ENCODE measurements around the gene SHLD1.

Gene SHLD1

DNA sequence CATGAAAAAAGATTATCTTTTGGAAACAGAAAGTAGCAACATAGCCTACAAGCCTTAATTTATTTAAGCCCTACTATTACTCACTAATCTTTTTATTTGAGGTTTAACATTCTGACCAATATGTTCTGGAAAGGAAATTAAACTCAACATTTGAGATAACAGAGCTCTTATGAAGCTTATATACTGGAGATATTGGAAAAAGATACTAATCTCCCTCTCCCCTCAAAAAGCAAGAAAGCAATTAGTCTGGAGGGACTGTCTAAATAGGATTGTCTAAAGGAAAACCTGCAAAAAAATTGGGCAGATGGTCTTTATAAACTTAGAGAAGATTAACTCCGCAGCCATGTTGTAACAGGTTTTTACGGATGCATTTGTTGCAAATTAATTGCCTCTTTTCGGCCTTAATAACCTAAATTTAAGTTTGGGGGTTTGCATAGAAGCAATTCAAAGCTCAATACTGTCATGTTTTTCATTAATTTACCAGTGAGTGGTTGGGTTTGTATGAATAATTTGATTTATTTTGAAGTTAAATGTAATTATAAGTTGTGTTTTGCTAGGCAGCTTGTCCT lies 79.1 kb downstream of the SHLD1 start:
- no peak overlapping the region for H3K4me3 ChIP-seq (ENCODE audit: low read length)
- no peaks in the 10 kb centered on the region for H3K79me2 ChIP-seq (ENCODE audit: low read length)
- no peak for DNase-seq
- no peaks in the 10 kb centered on the region for H3F3A ChIP-seq (ENCODE audit: insufficient read depth, low read length)
- H3K4me1 ChIP-seq (ENCODE audit: low read length), result no peaks in the 10 kb centered on the region
- H3K9me3 ChIP-seq (replicated peaks; ENCODE audit: insufficient read depth, low read length), result no peaks in the 10 kb centered on the region
- no peaks in the 10 kb centered on the region for H4K20me1 ChIP-seq (ENCODE audit: insufficient read depth, low read length)
- H3K36me3 ChIP-seq (replicated peaks; ENCODE audit: insufficient read depth, low read length), result no peaks in the 10 kb centered on the region
- H3K9ac ChIP-seq (ENCODE audit: low read length), result no peak overlapping the region
- no peak overlapping the region for H2AFZ ChIP-seq (ENCODE audit: low read length)
- TF ChIP-seq EZH2phosphoT487 (IDR thresholded peaks at IDR 0.05; ENCODE audit: low read length) (no peak), EZH2 (optimal IDR thresholded peaks at IDR 0.05; ENCODE audit: low read depth, low read length) (no peak)
- TF ChIP-seq, protein P1, sequence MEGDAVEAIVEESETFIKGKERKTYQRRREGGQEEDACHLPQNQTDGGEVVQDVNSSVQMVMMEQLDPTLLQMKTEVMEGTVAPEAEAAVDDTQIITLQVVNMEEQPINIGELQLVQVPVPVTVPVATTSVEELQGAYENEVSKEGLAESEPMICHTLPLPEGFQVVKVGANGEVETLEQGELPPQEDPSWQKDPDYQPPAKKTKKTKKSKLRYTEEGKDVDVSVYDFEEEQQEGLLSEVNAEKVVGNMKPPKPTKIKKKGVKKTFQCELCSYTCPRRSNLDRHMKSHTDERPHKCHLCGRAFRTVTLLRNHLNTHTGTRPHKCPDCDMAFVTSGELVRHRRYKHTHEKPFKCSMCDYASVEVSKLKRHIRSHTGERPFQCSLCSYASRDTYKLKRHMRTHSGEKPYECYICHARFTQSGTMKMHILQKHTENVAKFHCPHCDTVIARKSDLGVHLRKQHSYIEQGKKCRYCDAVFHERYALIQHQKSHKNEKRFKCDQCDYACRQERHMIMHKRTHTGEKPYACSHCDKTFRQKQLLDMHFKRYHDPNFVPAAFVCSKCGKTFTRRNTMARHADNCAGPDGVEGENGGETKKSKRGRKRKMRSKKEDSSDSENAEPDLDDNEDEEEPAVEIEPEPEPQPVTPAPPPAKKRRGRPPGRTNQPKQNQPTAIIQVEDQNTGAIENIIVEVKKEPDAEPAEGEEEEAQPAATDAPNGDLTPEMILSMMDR (IDR thresholded peaks at IDR 0.05; ENCODE audit: low read length), result no peak
- H3K9me2 ChIP-seq (replicated peaks; ENCODE audit: insufficient read depth, low read length), result no peaks in the 10 kb centered on the region
- H3K4me2 ChIP-seq (ENCODE audit: low read depth, low read length), result no peak overlapping the region
- H3K27me3 ChIP-seq (replicated peaks; ENCODE audit: insufficient read depth, low read length), result no peaks in the 10 kb centered on the region
- H3K27ac ChIP-seq (ENCODE audit: low read length), result no peak overlapping the region

DNA sequence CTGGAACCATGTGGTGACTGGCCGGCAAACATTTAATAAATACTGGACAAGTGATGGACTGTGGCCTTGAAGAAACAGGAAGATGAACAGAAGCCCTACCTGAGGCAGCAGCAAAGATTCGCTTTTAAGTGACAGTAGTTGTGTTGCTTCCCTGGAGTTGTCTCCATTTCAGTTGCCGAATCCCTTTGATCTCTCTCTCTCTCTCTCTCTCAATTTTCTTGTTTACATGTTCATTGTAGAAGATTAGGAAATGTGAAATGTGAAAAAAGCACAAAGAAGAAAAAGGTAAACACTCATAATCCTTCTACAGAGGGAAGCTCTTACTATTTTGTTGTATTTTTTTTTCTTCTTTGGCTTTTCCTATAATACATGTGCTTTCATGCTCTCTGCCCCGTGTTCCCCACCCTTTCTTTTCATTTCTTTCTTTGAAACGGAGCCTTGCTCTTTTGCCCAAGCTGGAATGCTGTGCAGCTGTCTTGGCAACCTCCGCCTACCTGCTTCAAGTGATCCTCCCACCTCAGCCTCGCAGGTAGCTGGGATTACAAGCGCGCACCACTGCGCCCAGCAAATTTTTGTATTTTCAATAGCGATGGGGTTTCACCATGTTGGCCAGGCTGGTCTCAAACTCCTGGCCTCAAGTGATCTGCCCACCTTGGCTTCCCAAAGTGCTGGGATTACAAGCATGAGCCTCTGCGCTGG lies 81.5 kb downstream of the SHLD1 start:
- Histone ChIP-seq H2AFZ (ENCODE audit: low read length) (no peak overlapping the region), H3K27ac (ENCODE audit: low read length) (no peak overlapping the region), H3K27me3 (replicated peaks; ENCODE audit: insufficient read depth, low read length) (no peaks in the 10 kb centered on the region), H3K79me2 (ENCODE audit: low read length) (no peaks in the 10 kb centered on the region), H3K36me3 (replicated peaks; ENCODE audit: insufficient read depth, low read length) (no peaks in the 10 kb centered on the region), H4K20me1 (ENCODE audit: insufficient read depth, low read length) (no peaks in the 10 kb centered on the region), H3K4me2 (ENCODE audit: low read depth, low read length) (no peak overlapping the region), H3K4me1 (ENCODE audit: low read length) (no peaks in the 10 kb centered on the region), H3F3A (ENCODE audit: insufficient read depth, low read length) (no peaks in the 10 kb centered on the region), H3K4me3 (ENCODE audit: low read length) (no peak overlapping the region), H3K9me3 (replicated peaks; ENCODE audit: insufficient read depth, low read length) (no peaks in the 10 kb centered on the region), H3K9me2 (replicated peaks; ENCODE audit: insufficient read depth, low read length) (no peaks in the 10 kb centered on the region), H3K9ac (ENCODE audit: low read length) (no peak overlapping the region)
- TF ChIP-seq, protein P1 (IDR thresholded peaks at IDR 0.05; ENCODE audit: low read length), result no peak
- TF ChIP-seq EZH2 (optimal IDR thresholded peaks at IDR 0.05; ENCODE audit: low read depth, low read length) (no peak), EZH2phosphoT487 (IDR thresholded peaks at IDR 0.05; ENCODE audit: low read length) (no peak)
- DNase-seq, result no peak

DNA sequence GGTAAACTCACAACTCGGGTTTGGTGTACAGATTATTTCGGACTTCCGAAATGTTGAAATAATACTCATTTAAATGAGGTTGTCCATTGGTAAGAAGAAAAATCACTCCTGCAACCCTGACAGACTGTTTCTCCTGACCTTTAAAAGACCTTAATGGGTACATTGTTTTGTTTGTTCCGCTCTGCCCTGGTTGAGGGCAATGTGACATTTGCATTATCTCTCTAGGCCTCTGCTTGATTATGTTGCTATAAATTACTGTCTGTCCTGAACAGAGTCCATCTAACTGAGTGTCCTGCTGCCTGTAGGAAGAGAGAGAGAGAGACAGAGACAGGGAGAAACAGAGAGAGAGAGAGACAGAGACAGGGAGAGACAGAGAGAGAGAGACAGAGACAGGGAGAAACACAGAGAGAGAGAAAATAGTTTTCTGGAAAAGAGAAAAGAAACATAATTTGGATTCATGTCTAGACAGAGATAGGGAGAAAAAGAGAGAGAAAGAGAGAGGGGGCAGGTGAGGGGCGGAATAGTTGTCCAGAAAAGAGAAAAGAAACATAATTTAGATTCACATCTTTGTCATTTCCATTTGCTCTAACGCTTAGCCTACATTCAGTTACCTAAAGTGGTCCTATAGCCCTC lies 83.2 kb downstream of the SHLD1 start:
- no peaks in the 10 kb centered on the region for H4K20me1 ChIP-seq (ENCODE audit: insufficient read depth, low read length)
- no peaks in the 10 kb centered on the region for H3K36me3 ChIP-seq (replicated peaks; ENCODE audit: insufficient read depth, low read length)
- DNase-seq, result no peak
- H3K9me2 ChIP-seq (replicated peaks; ENCODE audit: insufficient read depth, low read length), result no peaks in the 10 kb centered on the region
- H3K27ac ChIP-seq (ENCODE audit: low read length), result no peak overlapping the region
- TF ChIP-seq EZH2phosphoT487 (IDR thresholded peaks at IDR 0.05; ENCODE audit: low read length) (no peak), EZH2 (optimal IDR thresholded peaks at IDR 0.05; ENCODE audit: low read depth, low read length) (no peak)
- TF ChIP-seq, protein P1 (IDR thresholded peaks at IDR 0.05; ENCODE audit: low read length), result no peak
- H2AFZ ChIP-seq (ENCODE audit: low read length), result no peak overlapping the region
- H3K4me1 ChIP-seq (ENCODE audit: low read length), result no peaks in the 10 kb centered on the region
- no peak overlapping the region for H3K4me3 ChIP-seq (ENCODE audit: low read length)
- H3F3A ChIP-seq (ENCODE audit: insufficient read depth, low read length), result no peaks in the 10 kb centered on the region
- H3K27me3 ChIP-seq (replicated peaks; ENCODE audit: insufficient read depth, low read length), result no peaks in the 10 kb centered on the region
- no peaks in the 10 kb centered on the region for H3K79me2 ChIP-seq (ENCODE audit: low read length)
- no peak overlapping the region for H3K4me2 ChIP-seq (ENCODE audit: low read depth, low read length)
- H3K9ac ChIP-seq (ENCODE audit: low read length), result no peak overlapping the region
- H3K9me3 ChIP-seq (replicated peaks; ENCODE audit: insufficient read depth, low read length), result no peaks in the 10 kb centered on the region

Data from MM.1S (cell line).